Prostate gland (tissue), 2 donors: Measurements from ENCODE around the gene SNAI3.

Experiments
- POLR2A ChIP-seq: fragments of 450-650 bp; IDR thresholded peaks from one replicate; pipeline ENCODE4 v1.6.1; 2016; ENCODE audit warnings: antibody characterized with exemption, mild to moderate bottlenecking
- POLR2AphosphoS5 ChIP-seq: sonication (generic); formaldehyde crosslinking; IDR thresholded peaks from one replicate; pipeline ENCODE4 v1.6.1; 2017; ENCODE audit warnings: antibody characterized with exemption
- TF ChIP-seq, protein P1 (sequence below), 4 experiments: fragments of 200-600 bp in 2 of 4; fragments of 450-650 bp in 2 of 4; sonication (generic) in 2 of 4; IDR thresholded peaks; 1 replicate in 3 of 4; 2 replicates in 1 of 4; pipeline ENCODE4 v1.5.1; 2016 to 2019; ENCODE audit warnings: antibody characterized with exemption in 4 of 4, mild to moderate bottlenecking in 2 of 4, moderate library complexity in 2 of 4

DNA sequence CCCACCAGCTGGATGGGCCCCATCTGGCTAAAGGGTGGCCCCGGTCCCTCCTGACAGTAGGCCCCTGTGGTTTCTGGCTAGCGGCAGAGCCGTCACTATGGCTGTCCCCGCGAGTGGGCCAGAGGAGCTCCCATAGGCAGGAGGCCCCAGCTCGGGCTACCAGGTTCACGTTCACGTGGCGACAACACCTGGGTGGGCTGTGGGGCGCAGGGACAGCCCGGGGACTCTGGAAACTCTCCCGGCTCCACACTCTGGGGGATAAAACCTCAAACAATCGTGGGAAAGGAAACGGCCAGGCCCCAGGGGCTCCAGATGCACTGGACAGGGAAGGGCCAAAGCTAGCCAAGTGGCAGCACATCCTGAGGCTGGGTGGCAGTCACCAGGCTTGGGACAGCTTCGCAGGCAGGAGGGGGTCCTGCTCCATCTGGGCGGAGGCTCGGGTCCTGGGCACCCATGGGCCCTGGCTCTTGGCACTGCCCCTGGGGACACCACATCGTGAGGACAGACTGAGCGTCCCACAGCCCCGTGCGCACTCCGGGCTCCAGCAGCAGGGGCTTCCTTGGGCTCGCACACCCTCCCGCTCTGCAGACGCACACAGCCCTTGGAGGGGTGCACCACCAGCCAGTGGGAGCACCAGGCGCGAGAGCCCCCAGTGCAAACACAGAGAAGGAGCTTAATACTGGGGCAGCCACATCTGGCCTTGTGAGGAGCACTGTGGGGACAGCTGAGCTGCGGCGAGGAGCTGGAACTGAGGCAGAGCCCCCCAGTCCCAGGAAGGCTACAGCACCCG lies 15.5 kb upstream of the SNAI3 start:
- TF ChIP-seq, protein P1, sequence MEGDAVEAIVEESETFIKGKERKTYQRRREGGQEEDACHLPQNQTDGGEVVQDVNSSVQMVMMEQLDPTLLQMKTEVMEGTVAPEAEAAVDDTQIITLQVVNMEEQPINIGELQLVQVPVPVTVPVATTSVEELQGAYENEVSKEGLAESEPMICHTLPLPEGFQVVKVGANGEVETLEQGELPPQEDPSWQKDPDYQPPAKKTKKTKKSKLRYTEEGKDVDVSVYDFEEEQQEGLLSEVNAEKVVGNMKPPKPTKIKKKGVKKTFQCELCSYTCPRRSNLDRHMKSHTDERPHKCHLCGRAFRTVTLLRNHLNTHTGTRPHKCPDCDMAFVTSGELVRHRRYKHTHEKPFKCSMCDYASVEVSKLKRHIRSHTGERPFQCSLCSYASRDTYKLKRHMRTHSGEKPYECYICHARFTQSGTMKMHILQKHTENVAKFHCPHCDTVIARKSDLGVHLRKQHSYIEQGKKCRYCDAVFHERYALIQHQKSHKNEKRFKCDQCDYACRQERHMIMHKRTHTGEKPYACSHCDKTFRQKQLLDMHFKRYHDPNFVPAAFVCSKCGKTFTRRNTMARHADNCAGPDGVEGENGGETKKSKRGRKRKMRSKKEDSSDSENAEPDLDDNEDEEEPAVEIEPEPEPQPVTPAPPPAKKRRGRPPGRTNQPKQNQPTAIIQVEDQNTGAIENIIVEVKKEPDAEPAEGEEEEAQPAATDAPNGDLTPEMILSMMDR (IDR thresholded peaks at IDR 0.05) = no peak
- TF ChIP-seq POLR2A = no peak
- TF ChIP-seq POLR2AphosphoS5 = no peak
